CD4-positive, alpha-beta T cell treated with Interferon alpha-2 for 1 hour (primary cell): ENCODE results near the gene RP2.

Source experiments
- DNase-seq, 2 donors: peaks; one replicate each; pipeline ENCODE4 v3.0.0-alpha.2; 2020 to 2022

Gene RP2

GRCh38 chrX:46836701-46837557 is at the start of gene RP2:
RP2 (plus strand) TSS chrX:46837043; CDS start chrX:46837101, 58 bp downstream.
- DNase-seq, result peak; percentile 89 to 90

DNA sequence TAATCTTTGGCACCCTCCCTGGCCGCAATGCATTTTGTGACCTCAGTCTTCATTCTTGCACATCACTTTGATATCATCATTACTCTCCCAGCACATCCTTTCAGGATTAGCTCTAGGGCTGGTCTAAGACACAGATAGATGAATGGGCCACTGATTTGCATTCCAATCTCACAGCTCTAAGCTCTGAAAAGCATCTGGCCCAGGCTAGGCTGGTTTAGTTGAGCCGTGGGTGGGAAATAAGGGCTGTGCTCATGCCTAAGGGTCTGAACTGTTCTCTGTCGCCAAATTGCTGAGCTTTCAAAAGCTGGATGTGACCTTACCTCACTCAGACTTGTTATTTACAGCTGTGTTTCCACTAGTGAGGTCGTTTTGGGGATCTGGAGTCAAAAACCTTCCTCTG is 47.9 kb upstream of the RP2 start:
- no peak for DNase-seq

DNA sequence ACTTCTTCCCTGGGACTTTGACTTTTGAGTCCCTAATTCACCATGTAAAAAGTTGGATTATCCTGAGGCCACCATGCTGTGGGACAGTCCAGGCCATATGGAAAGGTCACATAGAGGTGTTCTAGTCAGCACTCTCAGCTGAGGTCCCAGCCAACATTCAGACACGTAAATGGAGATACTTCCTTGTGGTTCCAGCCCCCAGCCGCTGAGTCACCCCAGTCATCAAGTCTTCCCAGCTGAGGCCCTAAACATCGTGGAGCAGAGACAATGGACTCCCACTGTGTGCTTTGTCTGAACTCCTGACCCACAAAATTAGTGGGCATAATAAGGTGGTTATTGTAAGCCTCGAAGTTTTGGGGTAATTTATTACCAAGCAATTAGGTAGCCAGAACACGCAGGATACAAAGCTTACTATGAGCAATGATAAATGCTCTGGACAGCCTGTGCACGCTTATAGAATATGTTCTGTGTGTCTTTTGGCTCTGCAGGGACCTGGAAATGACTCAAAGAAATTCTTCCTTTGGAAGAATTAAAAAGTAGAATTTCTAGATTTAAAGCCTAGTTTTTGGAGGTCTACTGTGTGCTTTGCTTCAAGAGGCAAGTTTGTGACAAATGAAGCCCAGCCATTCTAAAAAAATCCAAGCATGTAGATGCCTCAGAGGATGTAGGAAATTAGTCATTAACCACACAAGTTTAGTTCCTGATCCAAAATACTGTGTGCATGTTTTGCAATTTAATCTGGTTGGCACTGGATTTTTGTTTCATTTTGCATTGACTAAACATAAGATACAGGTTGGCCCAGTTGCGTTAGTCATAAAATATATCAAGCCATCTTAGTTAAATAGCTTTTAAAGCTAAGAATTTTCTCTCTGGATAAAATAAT is 44.7 kb upstream of the RP2 start:
- DNase-seq, result peak; percentile 2 to 8

DNA sequence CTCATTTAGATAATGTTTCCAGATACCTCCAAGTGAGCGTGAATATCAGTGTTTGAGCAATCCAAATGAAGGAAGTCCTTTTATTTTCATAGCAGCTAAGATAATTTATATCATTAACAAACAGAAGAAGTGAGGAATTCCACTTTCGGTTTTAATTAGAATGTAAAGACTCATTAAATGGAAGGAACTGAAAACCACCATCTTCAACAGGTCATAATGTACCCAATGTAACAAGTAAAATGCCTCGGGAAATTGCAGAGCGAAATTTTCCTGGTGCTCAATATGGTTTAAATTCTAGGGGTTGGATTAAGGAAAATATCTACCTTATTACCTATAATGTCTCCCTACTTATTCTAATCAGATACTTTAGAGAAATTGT is 44.0 kb upstream of the RP2 start:
- peak in 1 of 2 donors; percentile 0 for DNase-seq

GRCh38 chrX:46793386-46794143 is 43.3 kb upstream of the RP2 start:
- DNase-seq, result no peak

DNA sequence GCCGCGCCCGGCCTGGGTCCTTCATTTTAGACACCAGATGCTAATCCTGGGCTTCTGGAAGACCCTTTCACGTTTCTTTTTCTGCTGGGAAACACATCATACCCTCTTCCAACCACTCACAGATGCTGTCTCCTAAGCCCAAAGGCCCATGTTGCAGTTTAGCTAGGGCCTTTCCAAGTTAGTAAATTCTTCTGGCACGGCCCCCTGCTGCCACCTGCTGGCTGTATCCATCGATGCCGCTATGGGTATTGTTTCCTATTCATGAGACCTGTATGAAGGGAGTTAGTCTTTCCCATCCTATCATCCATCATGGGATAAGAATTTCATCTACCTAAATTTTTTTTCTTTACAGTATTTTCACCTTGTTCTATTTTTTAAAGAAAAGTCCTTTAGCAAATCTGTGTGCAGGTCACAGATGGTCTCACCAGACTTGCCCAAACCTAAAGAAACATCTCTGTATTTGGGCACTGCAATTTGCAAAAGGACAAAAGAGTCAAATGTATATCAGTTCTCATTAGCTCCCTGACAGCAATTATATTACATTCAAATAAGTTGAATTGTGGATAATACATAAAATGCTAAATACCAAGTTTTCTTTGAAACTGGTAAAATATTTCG is 40.2 kb upstream of the RP2 start:
- DNase-seq, result peak; percentile 64 to 71

DNA sequence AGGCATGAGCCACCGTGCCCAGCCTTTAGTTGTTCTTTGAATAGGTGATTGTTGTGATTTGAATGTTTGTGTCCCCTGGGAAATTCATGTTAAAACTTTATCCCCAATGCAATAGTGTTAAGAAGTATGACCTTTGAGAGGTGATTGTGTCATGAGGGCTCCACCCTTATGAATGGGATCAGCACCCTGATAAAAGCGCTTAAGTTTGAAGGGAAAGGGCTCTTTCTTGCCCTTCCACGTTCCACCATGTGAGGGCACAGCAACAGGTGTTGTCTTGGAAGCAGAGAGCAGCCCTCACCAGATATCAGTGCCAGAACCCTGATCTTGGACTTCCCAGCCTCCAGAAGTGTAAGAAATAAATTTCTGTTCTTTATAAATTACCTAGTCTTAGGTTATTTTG is 33.7 kb upstream of the RP2 start:
- DNase-seq, result no peak

- DNase-seq, result no peak
Measured at GRCh38 chrX:46805270-46805669, 31.6 kb upstream of the RP2 start.

- DNase-seq, result no peak
Measured at GRCh38 chrX:46811121-46811520, 25.7 kb upstream of the RP2 start.

- DNase-seq, result no peak
Measured at GRCh38 chrX:46812445-46812844, 24.4 kb upstream of the RP2 start.

GRCh38 chrX:46814966-46815365 is 21.9 kb upstream of the RP2 start:
- DNase-seq, result no peak

- no peak for DNase-seq
Measured at GRCh38 chrX:46819136-46819535, 17.7 kb upstream of the RP2 start.

GRCh38 chrX:46820391-46821100 is 16.3 kb upstream of the RP2 start:
- no peak for DNase-seq

DNA sequence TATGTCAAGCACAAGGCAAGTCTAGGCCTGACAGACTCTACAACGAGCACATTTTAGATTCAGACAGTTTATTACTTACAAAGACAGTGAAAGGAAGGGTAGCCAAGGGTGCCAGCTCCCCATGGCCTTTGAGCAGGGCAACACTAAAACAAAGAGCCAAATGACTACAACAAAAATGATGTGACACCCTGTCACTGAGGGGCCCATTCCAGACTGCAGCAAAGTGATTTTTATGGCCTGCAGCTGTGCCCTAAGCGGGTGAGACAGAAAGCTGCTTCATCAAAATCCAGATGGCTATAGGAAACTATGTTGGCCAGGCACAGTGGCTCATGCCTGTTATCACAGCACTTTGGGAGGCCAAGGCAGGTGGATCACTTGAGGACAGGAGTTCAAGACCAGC is 13.4 kb upstream of the RP2 start:
- no peak for DNase-seq

DNA sequence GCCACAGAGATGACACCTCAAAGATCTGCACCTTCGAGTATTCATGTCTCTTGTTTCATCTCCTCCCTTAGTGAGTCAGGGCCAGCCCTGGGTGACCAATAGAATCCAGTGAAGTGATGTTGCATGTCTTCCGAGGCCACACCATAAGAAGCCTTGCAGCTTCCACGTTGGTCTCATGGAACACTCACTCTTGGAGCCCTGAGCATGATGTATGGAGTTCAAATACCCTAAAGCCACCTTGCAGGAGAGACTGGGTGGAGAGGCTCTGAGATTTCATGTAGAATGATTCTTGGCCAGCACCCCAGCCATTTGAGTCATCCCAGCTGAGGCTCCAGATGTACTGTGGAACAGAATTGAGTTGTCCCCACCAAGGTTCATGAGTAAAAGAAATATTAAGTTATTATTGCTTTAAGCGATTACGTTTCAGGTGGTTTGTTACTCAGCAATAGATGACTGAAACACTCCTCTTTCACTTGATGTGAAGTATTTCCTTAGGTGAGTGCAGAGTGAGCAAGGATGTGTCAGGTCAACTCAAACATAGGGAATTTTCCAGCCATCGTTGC is 5.0 kb upstream of the RP2 start:
- DNase-seq, result no peak

- peak in 1 of 2 donors; percentile 42 for DNase-seq
Measured at GRCh38 chrX:46837558-46838485, 979 bp downstream of the RP2 start.

- DNase-seq, result no peak
Measured at GRCh38 chrX:46838486-46838870, 1.6 kb downstream of the RP2 start.

GRCh38 chrX:46838974-46839480 is 2.2 kb downstream of the RP2 start:
- DNase-seq, result no peak

DNA sequence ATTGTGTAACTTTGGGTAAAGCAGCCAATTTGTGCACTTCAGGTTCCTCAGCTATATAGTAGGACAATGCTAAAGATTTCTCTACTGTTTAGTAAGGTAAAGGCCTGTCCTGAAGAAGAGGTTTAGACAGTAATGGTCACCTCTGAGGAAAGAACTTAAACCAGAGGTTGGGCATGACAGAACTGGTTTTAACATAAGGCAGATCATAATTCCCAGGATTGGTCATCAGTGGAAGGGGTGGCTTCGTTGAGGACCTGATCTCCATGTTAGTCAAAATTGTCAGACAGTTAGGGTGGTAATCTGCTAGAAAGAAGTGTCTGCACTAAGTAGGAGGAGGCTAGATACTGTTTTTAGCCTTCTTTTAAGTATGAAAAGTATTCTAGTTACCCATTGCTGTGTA is 4.1 kb downstream of the RP2 start:
- DNase-seq, result no peak

- DNase-seq, result no peak
Measured at GRCh38 chrX:46841346-46841745, 4.5 kb downstream of the RP2 start.
